ENCODE data around the gene MND1. TPM values are rescaled to one million over a fixed set of nuclear protein-coding genes. Genes with fewer than 3 reads are reported as not detected.

The MND1 gene
- total and polyA plus RNA-seq, 2 donors (not counting 3 experiments of a cell fraction or from before 2014, with no cell fraction given), result 0.66 to 7.7 TPM

DNA sequence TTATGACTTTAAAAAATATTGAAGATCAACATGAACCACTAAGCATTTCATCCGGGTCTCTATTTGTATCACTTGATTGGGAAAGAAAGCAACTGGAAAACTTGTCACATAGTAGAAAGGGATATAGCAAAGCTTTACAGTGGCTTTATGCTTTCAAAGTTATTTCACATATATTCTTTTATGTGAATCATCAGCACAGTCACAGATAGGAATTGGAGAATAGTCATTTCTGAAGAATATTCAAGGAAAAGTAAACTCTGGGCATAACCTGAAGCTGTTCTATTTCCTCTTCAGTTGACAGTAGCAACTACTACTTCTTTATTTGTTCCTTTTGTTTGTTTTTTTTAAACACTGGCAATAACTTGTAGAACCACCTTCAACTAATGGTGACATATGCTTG lies 50.5 kb downstream of the MND1 start:
- H3K9me3 ChIP-seq (replicated peaks; ENCODE audit: control insufficient read depth, insufficient read depth, low read length), result no peaks in the 10 kb centered on the region
- H3K36me3 ChIP-seq (ENCODE audit: control insufficient read depth in 2 of 2, extremely low read depth in 1 of 2, insufficient read depth in 2 of 2, low read length in 2 of 2), result no peaks in the 10 kb centered on the region
- TF ChIP-seq, protein P1, sequence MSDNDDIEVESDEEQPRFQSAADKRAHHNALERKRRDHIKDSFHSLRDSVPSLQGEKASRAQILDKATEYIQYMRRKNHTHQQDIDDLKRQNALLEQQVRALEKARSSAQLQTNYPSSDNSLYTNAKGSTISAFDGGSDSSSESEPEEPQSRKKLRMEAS (IDR thresholded peaks at IDR 0.05; ENCODE audit: insufficient read depth, insufficient read length), result no peak
- TF ChIP-seq GATA2 (IDR thresholded peaks at IDR 0.05; ENCODE audit: insufficient read depth, insufficient read length, low read depth, low read length) (no peak), POLR2AphosphoS5 (IDR thresholded peaks at IDR 0.05; ENCODE audit: insufficient read depth, low read depth, low read length) (no peak), JUN (IDR thresholded peaks at IDR 0.05; ENCODE audit: borderline replicate concordance, insufficient read depth, insufficient read length, low read depth) (no peak), EZH2 (IDR thresholded peaks at IDR 0.05; ENCODE audit: borderline replicate concordance, low read depth, low read length, severe bottlenecking) (no peak)
- TF ChIP-seq, protein P2, sequence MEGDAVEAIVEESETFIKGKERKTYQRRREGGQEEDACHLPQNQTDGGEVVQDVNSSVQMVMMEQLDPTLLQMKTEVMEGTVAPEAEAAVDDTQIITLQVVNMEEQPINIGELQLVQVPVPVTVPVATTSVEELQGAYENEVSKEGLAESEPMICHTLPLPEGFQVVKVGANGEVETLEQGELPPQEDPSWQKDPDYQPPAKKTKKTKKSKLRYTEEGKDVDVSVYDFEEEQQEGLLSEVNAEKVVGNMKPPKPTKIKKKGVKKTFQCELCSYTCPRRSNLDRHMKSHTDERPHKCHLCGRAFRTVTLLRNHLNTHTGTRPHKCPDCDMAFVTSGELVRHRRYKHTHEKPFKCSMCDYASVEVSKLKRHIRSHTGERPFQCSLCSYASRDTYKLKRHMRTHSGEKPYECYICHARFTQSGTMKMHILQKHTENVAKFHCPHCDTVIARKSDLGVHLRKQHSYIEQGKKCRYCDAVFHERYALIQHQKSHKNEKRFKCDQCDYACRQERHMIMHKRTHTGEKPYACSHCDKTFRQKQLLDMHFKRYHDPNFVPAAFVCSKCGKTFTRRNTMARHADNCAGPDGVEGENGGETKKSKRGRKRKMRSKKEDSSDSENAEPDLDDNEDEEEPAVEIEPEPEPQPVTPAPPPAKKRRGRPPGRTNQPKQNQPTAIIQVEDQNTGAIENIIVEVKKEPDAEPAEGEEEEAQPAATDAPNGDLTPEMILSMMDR (IDR thresholded peaks at IDR 0.05; ENCODE audit: extremely low read depth in 1 of 2, insufficient read depth in 1 of 2, low read depth in 1 of 2, low read length in 2 of 2), result no peak
- no peaks in the 10 kb centered on the region for H3K4me1 ChIP-seq (ENCODE audit: control insufficient read depth, extremely low read depth, insufficient read depth, low read length)
- no TSS peak for BruUV-seq (replicated peaks)
- H3K9me1 ChIP-seq (replicated peaks; ENCODE audit: control insufficient read depth, extremely low read depth, insufficient read depth, low read length), result no peaks in the 10 kb centered on the region
- H3K79me2 ChIP-seq (ENCODE audit: control insufficient read depth, insufficient read depth, low read length), result no peaks in the 10 kb centered on the region
- H3K4me3 ChIP-seq (replicated peaks in 1 of 3; ENCODE audit: insufficient read depth in 1 of 3, low read depth in 1 of 3, low read length in 3 of 3), result no peak overlapping the region
- H4K20me1 ChIP-seq (replicated peaks; ENCODE audit: control insufficient read depth, extremely low read depth, insufficient read depth, low read length), result no peaks in the 10 kb centered on the region
- DNase-seq (ENCODE audit: low read depth, low spot score) (no peak), FAIRE-seq (no peak)
- no peak overlapping the region for H2AFZ ChIP-seq (ENCODE audit: low read depth, low read length)
- no peak overlapping the region for H3K9ac ChIP-seq (replicated peaks; ENCODE audit: extremely low read depth, insufficient read depth, low read length)
- dilution Hi-C loops (cut with MboI; ENCODE audit: extremely low pct_ligation_motif_present, low sequenced_read_pairs), result no loop called here
- no peaks in the 10 kb centered on the region for H3K27me3 ChIP-seq (ENCODE audit: control insufficient read depth in 2 of 2, insufficient read depth in 2 of 2, low read length in 2 of 2)
- ChIA-PET POLR2A (no interaction called here), CTCF (no interaction called here)
- intact Hi-C loops (cut with micrococcal nuclease), result no loop called here
- no peak overlapping the region for H3K27ac ChIP-seq (ENCODE audit: insufficient read depth, low read depth, low read length)
- no peak overlapping the region for H3K4me2 ChIP-seq (ENCODE audit: insufficient read depth, low read length)

All from endothelial cell of umbilical vein (primary cell).